ENCODE measurements around the gene BCL2L14.

The BCL2L14 gene

GRCh38 chr12:12123036-12123604 lies 52.4 kb downstream of the BCL2L14 start:
- Histone ChIP-seq H3K27me3 (ENCODE audit: control insufficient read depth, insufficient read depth, low read length) (no peaks in the 10 kb centered on the region), H3K4me3 (ENCODE audit: low read depth, low read length) (no peak overlapping the region), H3K4me2 (ENCODE audit: low read length) (no peak overlapping the region), H3K9ac (no peak overlapping the region), H3K36me3 (ENCODE audit: control insufficient read depth, insufficient read depth, low read length) (no peaks in the 10 kb centered on the region), H3K4me1 (peaks cover 2% of the 10 kb centered on the region), H3K27ac (no peak overlapping the region), H3K79me2 (no peaks in the 10 kb centered on the region), H3K9me3 (ENCODE audit: control insufficient read depth, low read length) (no peaks in the 10 kb centered on the region), H2AFZ (no peak overlapping the region)
- TF ChIP-seq CTCF (IDR thresholded peaks at IDR 0.05): no peak

GRCh38 chr12:12126551-12126950 lies 55.8 kb downstream of the BCL2L14 start:
- Histone ChIP-seq H3K4me3 (ENCODE audit: low read depth, low read length) (no peak overlapping the region), H3K9ac (no peak overlapping the region), H3K79me2 (no peaks in the 10 kb centered on the region), H3K4me1 (peaks cover 6% of the 10 kb centered on the region), H3K36me3 (ENCODE audit: control insufficient read depth, insufficient read depth, low read length) (no peaks in the 10 kb centered on the region), H3K4me2 (ENCODE audit: low read length) (no peak overlapping the region), H3K27ac (no peak overlapping the region), H2AFZ (no peak overlapping the region), H3K9me3 (ENCODE audit: control insufficient read depth, low read length) (no peaks in the 10 kb centered on the region), H3K27me3 (ENCODE audit: control insufficient read depth, insufficient read depth, low read length) (no peaks in the 10 kb centered on the region)
- TF ChIP-seq CTCF (IDR thresholded peaks at IDR 0.05): no peak

- no peak for TF ChIP-seq CTCF (IDR thresholded peaks at IDR 0.05)
- Histone ChIP-seq H3K79me2 (no peaks in the 10 kb centered on the region), H3K27me3 (ENCODE audit: control insufficient read depth, insufficient read depth, low read length) (no peaks in the 10 kb centered on the region), H3K4me1 (peaks cover 6% of the 10 kb centered on the region), H3K4me2 (ENCODE audit: low read length) (no peak overlapping the region), H3K36me3 (ENCODE audit: control insufficient read depth, insufficient read depth, low read length) (no peaks in the 10 kb centered on the region), H2AFZ (no peak overlapping the region), H3K27ac (no peak overlapping the region), H3K4me3 (ENCODE audit: low read depth, low read length) (no peak overlapping the region), H3K9ac (no peak overlapping the region), H3K9me3 (ENCODE audit: control insufficient read depth, low read length) (no peaks in the 10 kb centered on the region)
Measured at GRCh38 chr12:12127304-12127703, 56.6 kb downstream of the BCL2L14 start.

GRCh38 chr12:12128670-12129069 lies 57.9 kb downstream of the BCL2L14 start:
- Histone ChIP-seq H3K27me3 (ENCODE audit: control insufficient read depth, insufficient read depth, low read length) (no peaks in the 10 kb centered on the region), H3K4me3 (ENCODE audit: low read depth, low read length) (no peak overlapping the region), H3K4me1 (peaks cover 15% of the 10 kb centered on the region), H3K9me3 (ENCODE audit: control insufficient read depth, low read length) (no peaks in the 10 kb centered on the region), H2AFZ (no peak overlapping the region), H3K36me3 (ENCODE audit: control insufficient read depth, insufficient read depth, low read length) (no peaks in the 10 kb centered on the region), H3K27ac (no peak overlapping the region), H3K79me2 (no peaks in the 10 kb centered on the region), H3K9ac (no peak overlapping the region), H3K4me2 (ENCODE audit: low read length) (peak overlapping the region; percentile 28)
- no peak for TF ChIP-seq CTCF (IDR thresholded peaks at IDR 0.05)

GRCh38 chr12:12133259-12133658 lies 62.5 kb downstream of the BCL2L14 start:
- no peaks in the 10 kb centered on the region for H3K79me2 ChIP-seq
- H3K4me1 ChIP-seq: peaks cover 12% of the 10 kb centered on the region
- no peaks in the 10 kb centered on the region for H3K27me3 ChIP-seq (ENCODE audit: control insufficient read depth, insufficient read depth, low read length)
- no peak overlapping the region for H3K4me2 ChIP-seq (ENCODE audit: low read length)
- no peak overlapping the region for H3K9ac ChIP-seq
- TF ChIP-seq CTCF (IDR thresholded peaks at IDR 0.05): no peak
- no peak overlapping the region for H2AFZ ChIP-seq
- no peak overlapping the region for H3K4me3 ChIP-seq (ENCODE audit: low read depth, low read length)
- no peaks in the 10 kb centered on the region for H3K36me3 ChIP-seq (ENCODE audit: control insufficient read depth, insufficient read depth, low read length)
- H3K27ac ChIP-seq: no peak overlapping the region
- no peaks in the 10 kb centered on the region for H3K9me3 ChIP-seq (ENCODE audit: control insufficient read depth, low read length)

Measured in parathyroid adenoma (tissue), 2 donors.